Keratinocyte (primary cell): ENCODE data around the gene HSDL2. TPM values are rescaled to one million over a fixed set of nuclear protein-coding genes. Genes with fewer than 3 reads are reported as not detected.

Experiments used
- DNase-seq: peaks from one replicate; pipeline ENCODE4 v3.0.0-alpha.2; 2011; ENCODE audit warnings: low read depth, missing footprints, low spot score
- FAIRE-seq: peaks from 2 replicates; lab custom pipeline; 2011; peaks lifted over from hg19 to GRCh38; lab: Jason Lieb, UNC
- H2AFZ ChIP-seq: 2 replicates; pipeline ENCODE4 v1.6.0; 2012; ENCODE audit warnings: low read length, control low read depth, inconsistent platforms; ENCODE audit not compliant: control insufficient read depth
- H3K27ac ChIP-seq: 2 replicates; pipeline ENCODE4 v1.5.1; 2011; ENCODE audit warnings: low read length; ENCODE audit not compliant: control insufficient read depth, insufficient read depth
- H3K27me3 ChIP-seq: 3 replicates; pipeline ENCODE4 v1.6.0; 2011; ENCODE audit warnings: low read length; ENCODE audit not compliant: control insufficient read depth, insufficient read depth; ENCODE audit errors: extremely low read depth
- H3K36me3 ChIP-seq, 2 experiments: 2 replicates in 1 of 2; 3 replicates in 1 of 2; pipeline ENCODE4 v1.5.1; 2011; ENCODE audit warnings: low read length in 2 of 2, mild to moderate bottlenecking in 1 of 2; ENCODE audit not compliant: control insufficient read depth in 2 of 2, insufficient read depth in 2 of 2; ENCODE audit errors: extremely low read depth in 1 of 2
- H3K4me1 ChIP-seq: 3 replicates; pipeline ENCODE4 v1.5.1; 2011; ENCODE audit warnings: low read length; ENCODE audit not compliant: control insufficient read depth, insufficient read depth; ENCODE audit errors: extremely low read depth
- H3K4me2 ChIP-seq: 3 replicates; pipeline ENCODE4 v1.6.0; 2011; ENCODE audit warnings: low read depth, low read length; ENCODE audit not compliant: control insufficient read depth, insufficient read depth; ENCODE audit errors: extremely low read depth
- H3K4me3 ChIP-seq, 3 experiments: fragments of 200-600 bp in 1 of 3; sonication (generic) in 1 of 3; 2 replicates in 2 of 3; 3 replicates in 1 of 3; pipeline ENCODE4 v1.5.1; 2011 to 2016; ENCODE audit warnings: low read length in 3 of 3, mild to moderate bottlenecking in 3 of 3, control low read depth in 2 of 3, inconsistent platforms in 1 of 3, low read depth in 1 of 3, mixed read lengths in 1 of 3, mixed run types in 1 of 3, moderate library complexity in 1 of 3; ENCODE audit not compliant: control insufficient read depth in 2 of 3, insufficient read depth in 2 of 3; ENCODE audit errors: extremely low read depth in 1 of 3
- H3K79me2 ChIP-seq: 2 replicates; pipeline ENCODE4 v1.6.0; 2012; ENCODE audit warnings: low read length; ENCODE audit not compliant: control insufficient read depth, insufficient read depth
- H3K9ac ChIP-seq: 3 replicates; pipeline ENCODE4 v1.6.0; 2011; ENCODE audit warnings: low read length; ENCODE audit not compliant: control insufficient read depth, insufficient read depth; ENCODE audit errors: extremely low read depth
- H3K9me1 ChIP-seq: 3 replicates; pipeline ENCODE4 v1.6.0; 2011; ENCODE audit warnings: low read length; ENCODE audit not compliant: control insufficient read depth, insufficient read depth; ENCODE audit errors: extremely low read depth
- H3K9me3 ChIP-seq: 2 replicates; pipeline ENCODE4 v1.5.1; 2012; ENCODE audit warnings: low read depth, low read length; ENCODE audit not compliant: control insufficient read depth
- H4K20me1 ChIP-seq: 3 replicates; pipeline ENCODE4 v1.6.0; 2011; ENCODE audit warnings: low read length; ENCODE audit not compliant: control insufficient read depth, insufficient read depth; ENCODE audit errors: extremely low read depth
- EZH2 ChIP-seq: IDR thresholded peaks from one replicate; pipeline ENCODE4 v1.6.1; 2012; ENCODE audit warnings: inconsistent platforms, mild to moderate bottlenecking, low read length, moderate library complexity
- dilution Hi-C: fragments of 300-500 bp; cut with MboI; formaldehyde crosslinking; loops from one replicate; pipeline ENCODE4 v1.7.0; 2020; ENCODE audit warnings: low sequenced_read_pairs; ENCODE audit not compliant: extremely low pct_ligation_motif_present
- polyA plus RNA-seq, 5 experiments: library from polyadenylated mRNA; depleted of rRNA in 3 of 5; stranded (reverse) in 3 of 5; stranded (forward) in 1 of 5; unstranded in 1 of 5; fragments of >200 nt; gene quantifications; 1 replicate in 1 of 5; 2 replicates in 3 of 5; 3 replicates in 1 of 5; pipeline versions ENCODE4 v1.2.1 to v1.2.3, GENCODE V29; 2011 to 2012; ENCODE audit warnings: missing spikeins in 2 of 5, low read depth in 1 of 5, low replicate concordance in 1 of 5
- TF ChIP-seq, protein P1 (sequence below), 3 experiments: IDR thresholded peaks in 1 of 3; conservative IDR thresholded peaks in 1 of 3; optimal IDR thresholded peaks in 1 of 3; 2 replicates in 2 of 3; 3 replicates in 1 of 3; pipeline versions ENCODE3 to v1.5.1; 2011; ENCODE audit warnings: low read length in 3 of 3, mild to moderate bottlenecking in 3 of 3, moderate library complexity in 2 of 3, control low read depth in 1 of 3, inconsistent platforms in 1 of 3; ENCODE audit not compliant: insufficient read depth in 2 of 3; ENCODE audit errors: extremely low read depth in 1 of 3

HSDL2 gene
- polyA plus RNA-seq, 1 donor (not counting 4 experiments of a cell fraction or from before 2014, with no cell fraction given): 27.6 TPM

- H4K20me1 ChIP-seq: no peaks in the 10 kb centered on the region
- no peaks in the 10 kb centered on the region for H3K9me3 ChIP-seq
- no peaks in the 10 kb centered on the region for H3K79me2 ChIP-seq
- H3K4me2 ChIP-seq: no peak overlapping the region
- no peaks in the 10 kb centered on the region for H3K9me1 ChIP-seq
- H2AFZ ChIP-seq: no peak overlapping the region
- peaks cover 6% of the 10 kb centered on the region for H3K4me1 ChIP-seq
- DNase-seq: no peak
- no peak for FAIRE-seq
- no peak for TF ChIP-seq EZH2
- TF ChIP-seq, protein P1, sequence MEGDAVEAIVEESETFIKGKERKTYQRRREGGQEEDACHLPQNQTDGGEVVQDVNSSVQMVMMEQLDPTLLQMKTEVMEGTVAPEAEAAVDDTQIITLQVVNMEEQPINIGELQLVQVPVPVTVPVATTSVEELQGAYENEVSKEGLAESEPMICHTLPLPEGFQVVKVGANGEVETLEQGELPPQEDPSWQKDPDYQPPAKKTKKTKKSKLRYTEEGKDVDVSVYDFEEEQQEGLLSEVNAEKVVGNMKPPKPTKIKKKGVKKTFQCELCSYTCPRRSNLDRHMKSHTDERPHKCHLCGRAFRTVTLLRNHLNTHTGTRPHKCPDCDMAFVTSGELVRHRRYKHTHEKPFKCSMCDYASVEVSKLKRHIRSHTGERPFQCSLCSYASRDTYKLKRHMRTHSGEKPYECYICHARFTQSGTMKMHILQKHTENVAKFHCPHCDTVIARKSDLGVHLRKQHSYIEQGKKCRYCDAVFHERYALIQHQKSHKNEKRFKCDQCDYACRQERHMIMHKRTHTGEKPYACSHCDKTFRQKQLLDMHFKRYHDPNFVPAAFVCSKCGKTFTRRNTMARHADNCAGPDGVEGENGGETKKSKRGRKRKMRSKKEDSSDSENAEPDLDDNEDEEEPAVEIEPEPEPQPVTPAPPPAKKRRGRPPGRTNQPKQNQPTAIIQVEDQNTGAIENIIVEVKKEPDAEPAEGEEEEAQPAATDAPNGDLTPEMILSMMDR (optimal IDR thresholded peaks at IDR 0.05 in 1 of 3, IDR thresholded peaks at IDR 0.05 in 1 of 3, conservative IDR thresholded peaks at IDR 0.05 in 1 of 3; ENCODE audit: extremely low read depth in 1 of 3, insufficient read depth in 2 of 3, low read length in 3 of 3): peak; percentile 4 to 17 (median 12)
- no peaks in the 10 kb centered on the region for H3K27me3 ChIP-seq
- H3K9ac ChIP-seq: no peak overlapping the region
- dilution Hi-C loops: no loop called here
- no peak overlapping the region for H3K27ac ChIP-seq
- no peak overlapping the region for H3K4me3 ChIP-seq
- no peaks in the 10 kb centered on the region for H3K36me3 ChIP-seq
Observed at GRCh38 chr9:112366591-112366990, 13.3 kb upstream of the HSDL2 start.

GRCh38 chr9:112367465-112367864 lies 12.4 kb upstream of the HSDL2 start:
- no peaks in the 10 kb centered on the region for H3K36me3 ChIP-seq
- no peak overlapping the region for H3K9ac ChIP-seq
- H3K9me3 ChIP-seq: no peaks in the 10 kb centered on the region
- dilution Hi-C loops: no loop called here
- no peaks in the 10 kb centered on the region for H3K27me3 ChIP-seq
- H4K20me1 ChIP-seq: no peaks in the 10 kb centered on the region
- no peak for FAIRE-seq
- peaks cover 7% of the 10 kb centered on the region for H3K4me1 ChIP-seq
- TF ChIP-seq EZH2: no peak
- TF ChIP-seq, protein P1 (optimal IDR thresholded peaks at IDR 0.05 in 1 of 3, IDR thresholded peaks at IDR 0.05 in 1 of 3, conservative IDR thresholded peaks at IDR 0.05 in 1 of 3; ENCODE audit: extremely low read depth in 1 of 3, insufficient read depth in 2 of 3, low read length in 3 of 3): no peak
- no peaks in the 10 kb centered on the region for H3K79me2 ChIP-seq
- H3K4me3 ChIP-seq: no peak overlapping the region
- no peak for DNase-seq
- H3K4me2 ChIP-seq: no peak overlapping the region
- H2AFZ ChIP-seq: no peak overlapping the region
- no peaks in the 10 kb centered on the region for H3K9me1 ChIP-seq
- H3K27ac ChIP-seq: no peak overlapping the region
